MM.1S (cell line): ENCODE data around the gene CD248.

ENCODE experiments used
- DNase-seq: peaks from one replicate; pipeline ENCODE4 v3.0.0-alpha.2; 2015
- H2AFZ ChIP-seq: fragments of 300-600 bp; sonication (generic); 2 replicates; pipeline ENCODE4 v1.6.0; 2016; ENCODE audit warnings: antibody characterized with exemption, low read length
- H3F3A ChIP-seq: fragments of 300-600 bp; sonication (generic); 2 replicates; pipeline ENCODE4 v1.6.1; 2016; ENCODE audit warnings: mild to moderate bottlenecking, antibody characterized with exemption, low read length, moderate library complexity, mixed read lengths; ENCODE audit not compliant: insufficient read depth
- H3K27ac ChIP-seq: fragments of 300-600 bp; sonication (generic); 2 replicates; pipeline ENCODE4 v1.5.1; 2016; ENCODE audit warnings: mild to moderate bottlenecking, low read length
- H3K27me3 ChIP-seq: fragments of 300-600 bp; sonication (generic); replicated peaks from 2 replicates; pipeline ENCODE4 v1.6.0; 2016; ENCODE audit warnings: low read length; ENCODE audit not compliant: insufficient read depth
- H3K36me3 ChIP-seq: fragments of 300-600 bp; sonication (generic); replicated peaks from 2 replicates; pipeline ENCODE4 v1.6.1; 2016; ENCODE audit warnings: mild to moderate bottlenecking, low read length, mixed read lengths; ENCODE audit not compliant: insufficient read depth
- H3K4me1 ChIP-seq: fragments of 300-600 bp; sonication (generic); 2 replicates; pipeline ENCODE4 v1.6.1; 2016; ENCODE audit warnings: low read length, mixed read lengths
- H3K4me2 ChIP-seq: fragments of 300-600 bp; sonication (generic); 2 replicates; pipeline ENCODE4 v1.6.0; 2016; ENCODE audit warnings: low read depth, low read length
- H3K4me3 ChIP-seq: fragments of 300-600 bp; sonication (generic); 2 replicates; pipeline ENCODE4 v1.5.1; 2016; ENCODE audit warnings: low read length, mixed read lengths
- H3K79me2 ChIP-seq: fragments of 300-600 bp; sonication (generic); 2 replicates; pipeline ENCODE4 v1.6.1; 2016; ENCODE audit warnings: mixed run types, low read length, mixed read lengths
- H3K9ac ChIP-seq: fragments of 300-600 bp; sonication (generic); 2 replicates; pipeline ENCODE4 v1.6.1; 2016; ENCODE audit warnings: low read length, mixed read lengths
- H3K9me2 ChIP-seq: fragments of 300-600 bp; sonication (generic); replicated peaks from 2 replicates; pipeline ENCODE4 v1.6.1; 2016; ENCODE audit warnings: mild to moderate bottlenecking, low read length, mixed read lengths; ENCODE audit not compliant: insufficient read depth
- H3K9me3 ChIP-seq: fragments of 300-600 bp; sonication (generic); replicated peaks from 2 replicates; pipeline ENCODE4 v1.6.1; 2016; ENCODE audit warnings: mild to moderate bottlenecking, low read length, mixed read lengths; ENCODE audit not compliant: insufficient read depth
- H4K20me1 ChIP-seq: fragments of 300-600 bp; sonication (generic); 2 replicates; pipeline ENCODE4 v1.6.1; 2016; ENCODE audit warnings: mild to moderate bottlenecking, low read length, moderate library complexity, mixed read lengths; ENCODE audit not compliant: insufficient read depth
- CTCF ChIP-seq: fragments of 300-600 bp; sonication (generic); IDR thresholded peaks from 2 replicates; pipeline ENCODE4 v1.5.1; 2016; ENCODE audit warnings: antibody characterized with exemption, low read length, mixed read lengths
- EZH2 ChIP-seq: fragments of 300-600 bp; sonication (generic); optimal IDR thresholded peaks from 2 replicates; pipeline ENCODE3; 2017; ENCODE audit warnings: low read depth, mild to moderate bottlenecking, antibody characterized with exemption, low read length, mixed read lengths
- EZH2phosphoT487 ChIP-seq: fragments of 300-600 bp; sonication (generic); IDR thresholded peaks from 2 replicates; pipeline ENCODE4 v1.6.1; 2018; ENCODE audit warnings: antibody characterized with exemption, low read length

Gene CD248

GRCh38 chr11:66349084-66349386, 32.2 kb upstream of the CD248 start:
- Histone ChIP-seq H2AFZ (no peak overlapping the region), H3K4me2 (no peak overlapping the region), H3K9me3 (no peaks in the 10 kb centered on the region), H3K4me3 (no peak overlapping the region), H4K20me1 (no peaks in the 10 kb centered on the region), H3K36me3 (no peaks in the 10 kb centered on the region), H3K27ac (no peak overlapping the region), H3K9me2 (no peaks in the 10 kb centered on the region), H3K27me3 (peaks cover 7% of the 10 kb centered on the region), H3F3A (peaks cover 9% of the 10 kb centered on the region; the same call in 1 of the 2 replicates), H3K4me1 (peaks cover 6% of the 10 kb centered on the region), H3K9ac (no peak overlapping the region), H3K79me2 (peaks cover 8% of the 10 kb centered on the region)
- TF ChIP-seq CTCF (no peak), EZH2 (no peak), EZH2phosphoT487 (no peak)
- no peak for DNase-seq

GRCh38 chr11:66347425-66348276, 30.8 kb upstream of the CD248 start, which contains the start of gene B4GAT1:
TSS of gene B4GAT1 (minus strand) at chr11:66347629. CDS start at chr11:66347545, 84 bp downstream.
- H4K20me1 ChIP-seq = no peaks in the 10 kb centered on the region
- peaks cover 7% of the 10 kb centered on the region for H3K27me3 ChIP-seq
- TF ChIP-seq CTCF = no peak
- no peak for TF ChIP-seq EZH2phosphoT487
- no peak for TF ChIP-seq EZH2
- peaks cover 12% of the 10 kb centered on the region for H3K4me1 ChIP-seq
- H3K36me3 ChIP-seq = no peaks in the 10 kb centered on the region
- peak within 1 kb of the TSS; percentile 64; the same call in 1 of the 2 replicates for H3K9ac ChIP-seq
- peak within 1 kb of the TSS; percentile 96 for H3K4me2 ChIP-seq
- peak within 1 kb of the TSS; percentile 44; the same call in 1 of the 2 replicates for H3K27ac ChIP-seq
- H3F3A ChIP-seq = peaks cover 9% of the 10 kb centered on the region; the same call in 1 of the 2 replicates
- H2AFZ ChIP-seq = peak within 1 kb of the TSS; percentile 96
- H3K79me2 ChIP-seq = peaks cover 20% of the 10 kb centered on the region
- H3K9me2 ChIP-seq = no peaks in the 10 kb centered on the region
- no peaks in the 10 kb centered on the region for H3K9me3 ChIP-seq
- peak within 1 kb of the TSS; percentile 81 for H3K4me3 ChIP-seq
- DNase-seq = peak; percentile 79

GRCh38 chr11:66346476-66347424, 29.9 kb upstream of the CD248 start:
- Histone ChIP-seq H3K36me3 (no peaks in the 10 kb centered on the region), H3K9me2 (no peaks in the 10 kb centered on the region), H3K4me1 (peaks cover 12% of the 10 kb centered on the region), H3K9me3 (no peaks in the 10 kb centered on the region), H3K27ac (no peak overlapping the region), H3K4me2 (peak overlapping the region; percentile 96), H3K27me3 (peaks cover 7% of the 10 kb centered on the region), H2AFZ (peak overlapping the region; percentile 96), H4K20me1 (no peaks in the 10 kb centered on the region), H3K9ac (peak overlapping the region; percentile 64; the same call in 1 of the 2 replicates), H3K4me3 (peak overlapping the region; percentile 80), H3F3A (peaks cover 9% of the 10 kb centered on the region; the same call in 1 of the 2 replicates), H3K79me2 (peaks cover 20% of the 10 kb centered on the region)
- DNase-seq = no peak
- TF ChIP-seq CTCF (no peak), EZH2 (no peak), EZH2phosphoT487 (no peak)
